ENCODE results near the gene AGAP1.

Gene AGAP1

GRCh38 chr2:236171680-236172254, 677.9 kb downstream of the AGAP1 start:
- no peak for DNase-seq

GRCh38 chr2:236172255-236173035, 678.6 kb downstream of the AGAP1 start:
- DNase-seq: no peak

- no peak for DNase-seq
These were observed 679.3 kb downstream of the AGAP1 start for GRCh38 chr2:236173036-236173728.

GRCh38 chr2:236173729-236174607, 680.1 kb downstream of the AGAP1 start:
- no peak for DNase-seq

- no peak for DNase-seq
These were observed 681.8 kb downstream of the AGAP1 start for GRCh38 chr2:236175548-236176150.

GRCh38 chr2:236176417-236176816, 682.6 kb downstream of the AGAP1 start:
- no peak for DNase-seq

GRCh38 chr2:236176951-236177350, 683.1 kb downstream of the AGAP1 start:
- DNase-seq: no peak

GRCh38 chr2:236177604-236177966, 683.7 kb downstream of the AGAP1 start:
- peak; percentile 69 for DNase-seq

GRCh38 chr2:236177967-236178889, 684.4 kb downstream of the AGAP1 start:
- peak; percentile 76 for DNase-seq

GRCh38 chr2:236178890-236179235, 685.0 kb downstream of the AGAP1 start:
- no peak for DNase-seq

GRCh38 chr2:236179236-236180075, 685.6 kb downstream of the AGAP1 start:
- no peak for DNase-seq

- no peak for DNase-seq
These were observed 686.4 kb downstream of the AGAP1 start for GRCh38 chr2:236180076-236180816.

GRCh38 chr2:236180831-236181453, 687.1 kb downstream of the AGAP1 start:
- peak; percentile 71 for DNase-seq

All from stimulated activated CD8-positive, alpha-beta memory T cell treated with anti-CD3 and anti-CD28 coated beads, Interleukin-4, amount 100 ng/mL, for 48 hours (primary cell).